Stimulated activated CD4-positive, alpha-beta T cell treated with anti-CD3 and anti-CD28 coated beads, Interleukin-15, amount 100 ng/mL, for 1 hour (primary cell): Measurements from ENCODE around the gene SLC1A2.

Source experiments
- DNase-seq, 2 donors: peaks; one replicate each; pipeline ENCODE4 v3.0.0-alpha.2; 2020; ENCODE audit warnings: low read depth in 1 of 2, low spot score in 1 of 2

SLC1A2 gene

DNA sequence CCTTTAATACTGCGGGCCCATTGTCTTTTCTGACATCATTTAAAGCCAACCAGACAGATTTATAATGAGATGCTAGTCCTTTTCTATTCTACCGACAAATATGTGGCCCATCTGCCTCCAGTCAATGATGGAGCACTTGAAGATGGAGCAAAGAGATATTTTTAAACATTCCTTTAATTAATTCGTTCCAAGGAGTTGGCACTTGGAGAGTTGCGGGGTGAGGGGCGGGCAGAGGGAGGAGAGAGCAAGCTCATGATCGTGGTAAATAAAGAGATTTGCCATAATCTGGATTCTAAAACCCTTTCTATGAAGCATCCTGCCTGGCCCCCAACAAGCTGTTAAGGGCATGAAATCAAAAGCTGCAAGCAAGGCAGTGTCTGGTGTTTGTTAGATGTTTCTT lies 5.0 kb downstream of the SLC1A2 start:
- DNase-seq, result no peak

GRCh38 chr11:35413598-35413997 lies 5.8 kb downstream of the SLC1A2 start:
- DNase-seq, result no peak

DNA sequence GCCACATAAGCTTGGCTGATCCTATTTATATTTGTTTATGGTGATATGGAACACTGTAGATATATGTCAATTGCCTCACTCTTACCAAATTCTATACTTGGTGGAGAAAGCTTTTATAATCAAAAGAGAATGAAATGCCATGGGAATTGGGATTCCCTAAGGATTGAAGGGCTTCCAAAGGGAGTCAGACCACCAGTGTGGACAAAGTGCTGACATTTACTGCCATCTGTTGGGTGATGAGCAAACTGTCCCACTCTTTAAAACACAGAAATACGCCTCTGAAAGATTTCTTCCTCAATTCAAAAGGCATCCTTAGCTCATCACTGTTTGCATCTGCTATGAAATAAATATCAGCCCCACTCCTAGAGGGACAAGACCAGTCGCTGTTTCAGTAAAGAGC lies 7.1 kb downstream of the SLC1A2 start:
- DNase-seq, result no peak

GRCh38 chr11:35407041-35407440 lies 12.3 kb downstream of the SLC1A2 start:
- no peak for DNase-seq

- DNase-seq, result no peak
Observed at GRCh38 chr11:35404388-35404775, 15.0 kb downstream of the SLC1A2 start.

- DNase-seq, result no peak
Observed at GRCh38 chr11:35403765-35404387, 15.5 kb downstream of the SLC1A2 start.

DNA sequence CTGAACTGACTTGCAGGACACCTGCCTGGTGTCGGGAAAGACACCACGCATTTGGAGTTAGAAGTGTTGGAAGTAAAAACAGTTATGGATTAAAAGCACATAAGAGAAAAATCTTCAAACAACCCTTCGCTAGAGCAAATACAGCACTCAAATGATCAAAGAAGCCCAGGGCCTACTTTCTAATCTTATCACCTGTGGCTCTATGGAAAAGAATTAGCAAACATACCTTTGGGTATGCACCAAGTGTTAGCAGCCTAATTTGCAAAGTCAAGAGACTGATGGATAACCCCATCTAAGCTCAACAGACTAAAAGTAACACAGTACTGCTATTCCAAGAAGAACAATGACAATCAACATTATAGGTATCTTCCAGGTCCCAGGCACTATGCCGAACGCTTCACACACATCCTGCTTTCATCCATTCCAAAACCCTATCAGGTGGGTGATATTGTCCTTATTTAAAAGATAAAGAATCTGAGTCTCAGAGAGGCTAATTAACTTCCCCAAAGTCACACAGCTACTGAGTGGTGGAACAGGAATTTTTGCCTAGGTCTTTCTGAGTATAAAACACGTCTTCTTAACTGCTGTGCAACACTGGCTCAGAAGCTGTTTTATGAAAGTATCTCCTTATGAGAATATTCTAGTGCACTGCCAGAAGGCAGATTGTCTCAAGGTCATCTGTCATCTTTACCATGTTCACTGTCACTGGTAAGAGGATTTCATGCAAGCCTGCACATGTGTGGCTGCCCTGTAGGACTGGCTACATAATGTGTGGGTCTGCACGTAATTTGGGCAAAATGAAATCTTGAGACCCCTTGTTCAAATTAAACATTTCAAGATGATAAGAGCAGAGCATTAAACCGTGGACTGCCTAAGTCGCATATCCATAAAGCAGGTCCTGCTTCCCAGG lies 16.4 kb downstream of the SLC1A2 start:
- no peak for DNase-seq

DNA sequence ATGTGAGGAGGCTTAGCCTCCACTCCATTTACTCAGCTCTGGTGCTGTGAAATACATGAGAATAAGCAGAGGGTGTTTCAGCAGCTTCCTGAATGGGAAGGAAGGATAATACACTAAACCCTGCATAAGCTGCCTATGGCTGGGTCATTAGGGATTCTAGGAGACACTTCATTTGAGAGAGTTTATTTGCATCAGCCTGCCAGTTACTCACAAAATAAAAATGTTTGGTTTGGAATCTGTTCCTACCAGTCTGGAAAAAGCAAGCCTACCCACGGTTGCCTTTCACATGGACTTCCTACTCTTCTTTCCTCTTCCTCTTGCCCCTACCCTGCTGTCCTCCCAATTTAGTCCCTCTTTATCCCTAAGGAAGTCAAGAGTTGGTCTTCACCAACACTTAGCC lies 20.5 kb downstream of the SLC1A2 start:
- DNase-seq, result no peak

- no peak for DNase-seq
Observed at GRCh38 chr11:35394941-35395340, 24.4 kb downstream of the SLC1A2 start.

- no peak for DNase-seq
Observed at GRCh38 chr11:35393098-35393497, 26.3 kb downstream of the SLC1A2 start.

- DNase-seq, result peak; percentile 71 to 87
Observed at GRCh38 chr11:35391922-35392688, 27.3 kb downstream of the SLC1A2 start.

GRCh38 chr11:35390737-35391682 lies 28.3 kb downstream of the SLC1A2 start:
- no peak for DNase-seq

- DNase-seq, result no peak
Observed at GRCh38 chr11:35389897-35390465, 29.4 kb downstream of the SLC1A2 start.

GRCh38 chr11:35389112-35389511 lies 30.2 kb downstream of the SLC1A2 start:
- no peak for DNase-seq

- DNase-seq, result no peak
Observed at GRCh38 chr11:35388061-35388460, 31.3 kb downstream of the SLC1A2 start.

DNA sequence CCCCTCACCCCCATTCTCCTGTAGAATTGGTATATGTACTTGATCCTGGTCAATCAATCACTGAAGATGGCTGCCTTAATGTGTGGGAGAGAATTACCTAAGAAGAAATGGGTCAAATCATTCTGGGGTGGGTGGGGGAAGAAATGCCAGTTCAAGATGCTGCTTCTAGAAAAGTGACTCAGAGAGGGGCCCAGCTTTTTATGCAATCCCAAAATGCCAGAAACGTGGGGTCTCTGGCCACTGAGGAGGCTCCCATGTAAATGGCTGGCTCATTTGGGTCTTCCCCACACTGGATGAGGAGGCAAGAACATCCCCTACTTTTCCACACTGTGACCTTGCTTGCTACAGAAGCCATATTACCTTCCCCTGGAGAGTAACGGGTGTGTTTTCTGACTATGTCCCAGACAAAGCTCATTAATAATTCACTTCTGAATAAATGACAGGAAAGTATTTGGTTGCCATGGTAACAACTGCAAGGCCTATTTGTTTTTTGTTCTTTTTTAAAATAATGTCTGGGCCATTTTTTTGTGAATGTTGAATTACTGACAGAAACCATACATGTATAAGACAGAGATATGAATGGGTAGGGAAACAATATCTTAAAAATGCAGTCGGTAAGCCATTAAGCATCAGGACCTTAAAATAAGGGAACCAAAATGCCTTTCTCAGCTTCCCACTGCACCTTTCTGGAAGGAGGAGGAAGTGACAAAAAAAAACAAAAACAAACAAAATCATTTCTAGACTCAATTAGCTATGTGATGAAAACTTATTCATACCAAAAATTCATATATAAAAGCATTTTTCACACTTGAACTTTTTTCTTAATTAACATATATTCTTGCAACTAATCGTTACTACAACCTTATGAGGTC lies 32.0 kb downstream of the SLC1A2 start:
- no peak for DNase-seq

DNA sequence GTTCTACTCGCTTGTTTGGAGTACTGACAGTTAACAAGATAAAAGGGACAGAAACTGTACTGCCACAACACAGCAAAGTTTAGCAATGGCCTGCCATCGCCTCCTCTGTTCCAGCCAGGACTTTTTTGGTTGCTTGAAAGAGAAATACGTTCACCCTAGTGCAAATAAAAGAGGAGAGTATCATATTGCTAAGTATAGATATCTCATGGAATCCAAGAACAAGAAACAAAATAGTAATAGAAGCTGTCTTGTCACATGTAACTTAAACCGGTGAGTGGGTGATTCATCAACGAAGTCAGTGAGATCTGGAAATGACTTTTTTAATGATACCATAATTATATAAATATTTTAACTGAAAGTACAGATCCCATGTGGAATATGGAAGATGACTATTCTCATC lies 35.4 kb downstream of the SLC1A2 start:
- DNase-seq, result no peak

GRCh38 chr11:35381709-35382322 lies 37.5 kb downstream of the SLC1A2 start:
- DNase-seq, result no peak

- DNase-seq, result no peak
Observed at GRCh38 chr11:35380603-35381002, 38.8 kb downstream of the SLC1A2 start.
